Measurements from ENCODE around the gene TST.
A peak's percentile ranks its signal among the peaks of the same experiment; 100 is the strongest.

Gene TST

DNA sequence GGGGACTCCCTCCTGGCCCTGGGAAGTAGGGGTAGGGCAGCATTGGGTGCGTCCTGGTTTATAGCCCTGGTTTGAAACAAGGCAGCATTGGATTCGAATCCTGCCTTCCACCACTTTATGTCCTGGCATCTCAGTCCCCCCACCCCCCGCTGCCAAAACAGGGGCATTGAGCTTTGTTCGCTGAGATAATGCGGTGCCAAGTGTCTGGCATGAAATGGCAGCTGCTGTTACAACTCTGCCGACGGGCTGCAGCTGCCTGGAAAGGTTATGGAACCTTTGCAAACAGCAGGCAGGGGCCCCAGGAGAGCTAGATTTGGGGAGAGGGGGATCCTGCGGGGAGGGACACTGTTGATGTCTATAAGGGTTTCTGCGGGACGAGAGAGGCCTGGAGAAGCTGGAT is 1.9 kb downstream of the TST start:
- H3K9me3 ChIP-seq (ENCODE audit: control insufficient read depth in 1 of 2, low read length in 2 of 2), result no peaks in the 10 kb centered on the region
- H3K27me3 ChIP-seq (ENCODE audit: low read depth, low read length), result no peaks in the 10 kb centered on the region
- peak overlapping the region; percentile 57 to 79 for H3K4me3 ChIP-seq (ENCODE audit: low read depth in 1 of 2, low read length in 2 of 2)
- peaks cover 14 to 53% of the 10 kb centered on the region in 2 donors for H3K4me1 ChIP-seq (ENCODE audit: control insufficient read depth in 1 of 2, insufficient read depth in 2 of 2, low read length in 2 of 2)
- H3K36me3 ChIP-seq (ENCODE audit: control insufficient read depth in 1 of 2, insufficient read depth in 2 of 2, low read length in 2 of 2), result no peaks in the 10 kb centered on the region
- peak overlapping the region; percentile 23 for H3K27ac ChIP-seq (ENCODE audit: low read length)

DNA sequence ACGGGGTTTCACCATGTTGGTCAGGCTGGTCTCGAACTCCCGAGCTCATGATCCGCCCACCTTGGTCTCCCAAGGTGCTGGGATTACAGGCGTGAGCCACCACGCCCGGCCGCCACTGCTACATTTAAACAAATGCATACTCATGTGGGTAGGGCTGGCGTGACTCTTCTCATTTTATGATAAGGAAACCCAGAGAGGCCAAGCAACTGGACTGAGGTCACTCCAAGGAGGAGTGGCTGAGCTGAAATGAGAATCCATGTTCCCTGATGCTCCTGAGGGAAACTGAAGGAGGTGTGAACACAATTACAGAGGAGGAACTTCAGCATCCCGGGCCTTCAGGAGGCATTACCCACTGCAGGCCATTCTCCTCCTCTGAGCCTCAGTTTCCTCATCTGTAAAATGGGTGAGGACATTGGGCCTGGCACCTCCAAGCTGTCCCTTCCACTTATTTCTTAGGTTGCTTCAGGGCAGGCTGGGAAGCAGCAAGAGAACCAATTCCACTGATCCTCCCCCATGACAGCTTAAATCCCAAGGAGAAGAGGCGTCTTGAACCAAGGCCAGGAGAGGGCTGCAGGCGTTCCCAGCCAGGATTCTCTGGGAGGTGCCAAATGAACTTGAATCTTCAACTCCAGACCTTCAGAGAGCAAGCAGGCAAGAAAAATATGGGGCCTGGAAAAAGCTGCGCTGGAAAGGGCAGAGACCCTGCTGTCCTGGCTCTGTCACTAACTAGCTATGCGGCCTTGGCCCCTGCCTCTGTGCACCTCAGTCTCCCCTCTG is 2.9 kb downstream of the TST start:
- Histone ChIP-seq H3K36me3 (ENCODE audit: control insufficient read depth in 1 of 2, insufficient read depth in 2 of 2, low read length in 2 of 2) (no peaks in the 10 kb centered on the region), H3K4me1 (ENCODE audit: control insufficient read depth in 1 of 2, insufficient read depth in 2 of 2, low read length in 2 of 2) (peaks cover 13 to 50% of the 10 kb centered on the region in 2 donors), H3K4me3 (ENCODE audit: low read depth in 1 of 2, low read length in 2 of 2) (no peak overlapping the region), H3K27me3 (ENCODE audit: low read depth, low read length) (no peaks in the 10 kb centered on the region), H3K27ac (ENCODE audit: low read length) (peak overlapping the region; percentile 23), H3K9me3 (ENCODE audit: control insufficient read depth in 1 of 2, low read length in 2 of 2) (no peaks in the 10 kb centered on the region)

DNA sequence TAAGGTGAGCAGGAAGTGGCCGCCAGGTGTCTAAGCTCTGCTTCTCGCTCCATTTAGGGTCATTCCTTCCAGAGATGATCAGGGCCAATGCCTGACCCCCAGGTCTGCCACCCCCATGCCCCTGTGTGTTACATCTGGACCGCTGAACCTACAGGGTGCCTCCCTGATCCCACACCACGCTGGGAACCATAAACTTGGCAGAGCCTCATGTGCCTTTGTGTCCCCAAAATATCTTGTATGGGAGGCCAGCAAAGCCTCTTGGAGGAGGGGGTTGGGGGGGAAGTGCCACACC is 3.7 kb downstream of the TST start:
- H3K36me3 ChIP-seq (ENCODE audit: control insufficient read depth in 1 of 2, insufficient read depth in 2 of 2, low read length in 2 of 2), result no peaks in the 10 kb centered on the region
- peaks cover 13 to 46% of the 10 kb centered on the region in 2 donors for H3K4me1 ChIP-seq (ENCODE audit: control insufficient read depth in 1 of 2, insufficient read depth in 2 of 2, low read length in 2 of 2)
- H3K27ac ChIP-seq (ENCODE audit: low read length), result no peak overlapping the region
- no peaks in the 10 kb centered on the region for H3K27me3 ChIP-seq (ENCODE audit: low read depth, low read length)
- H3K4me3 ChIP-seq (ENCODE audit: low read depth in 1 of 2, low read length in 2 of 2), result no peak overlapping the region
- H3K9me3 ChIP-seq (ENCODE audit: control insufficient read depth in 1 of 2, low read length in 2 of 2), result no peaks in the 10 kb centered on the region

DNA sequence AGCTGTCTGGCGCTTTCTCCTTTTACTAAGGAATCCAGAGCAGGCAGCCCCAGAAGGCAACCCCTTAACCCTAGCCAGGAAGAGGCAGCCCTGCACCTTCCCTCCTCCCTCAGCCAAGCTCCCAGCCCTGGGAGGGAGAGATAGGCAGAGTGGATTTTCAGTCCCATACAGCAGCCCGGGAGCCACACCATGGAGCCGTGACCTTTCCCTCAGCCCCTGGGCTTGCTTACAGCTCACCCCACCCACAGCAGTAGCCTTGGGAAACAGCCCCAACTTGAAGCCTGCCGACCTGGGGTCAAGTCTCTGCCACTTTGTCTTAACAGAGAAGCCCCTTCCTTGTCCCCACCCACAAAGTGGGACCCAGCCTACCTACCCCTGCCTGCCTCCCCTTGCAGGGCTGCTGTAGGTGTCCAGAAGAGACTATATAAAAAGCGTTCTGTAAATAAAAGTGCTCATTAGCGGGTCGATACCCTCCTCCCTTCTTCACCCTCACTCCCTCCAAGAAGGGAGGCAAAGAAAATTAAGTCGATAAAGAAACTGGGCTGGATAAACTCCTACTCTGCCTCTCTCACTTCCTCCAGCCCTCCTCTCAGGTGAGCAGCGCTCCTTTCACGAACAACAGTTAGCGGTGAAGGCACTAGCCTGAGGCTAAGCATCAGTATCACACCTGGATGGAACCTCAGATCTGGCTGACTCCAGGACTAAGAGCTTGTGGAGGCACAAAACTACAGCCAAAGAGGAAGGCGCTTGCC is 4.2 kb downstream of the TST start:
- Histone ChIP-seq H3K27ac (ENCODE audit: low read length) (no peak overlapping the region), H3K4me3 (ENCODE audit: low read depth in 1 of 2, low read length in 2 of 2) (no peak overlapping the region), H3K9me3 (ENCODE audit: control insufficient read depth in 1 of 2, low read length in 2 of 2) (no peaks in the 10 kb centered on the region), H3K4me1 (ENCODE audit: control insufficient read depth in 1 of 2, insufficient read depth in 2 of 2, low read length in 2 of 2) (peaks cover 13 to 42% of the 10 kb centered on the region in 2 donors), H3K36me3 (ENCODE audit: control insufficient read depth in 1 of 2, insufficient read depth in 2 of 2, low read length in 2 of 2) (no peaks in the 10 kb centered on the region), H3K27me3 (ENCODE audit: low read depth, low read length) (no peaks in the 10 kb centered on the region)

DNA sequence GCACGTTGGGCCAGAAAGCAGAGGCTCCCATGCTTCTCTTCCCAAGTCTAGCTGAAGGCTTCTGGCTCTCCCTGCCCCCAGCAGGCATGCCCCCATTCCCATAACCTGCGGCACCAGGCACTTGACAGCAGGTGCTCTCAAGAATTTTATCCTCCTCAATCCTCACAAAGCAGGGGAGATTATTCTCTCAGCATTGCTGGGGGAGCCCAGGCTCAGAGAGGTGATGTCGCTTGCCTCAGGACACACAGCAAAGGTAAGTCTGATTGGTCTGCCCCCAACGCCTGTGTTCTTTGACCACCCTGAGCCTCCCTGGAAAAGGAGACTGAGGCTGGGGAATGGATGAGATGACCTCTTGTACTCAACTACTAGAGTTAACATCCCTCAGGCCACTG is 4.8 kb downstream of the TST start:
- no peaks in the 10 kb centered on the region for H3K27me3 ChIP-seq (ENCODE audit: low read depth, low read length)
- H3K9me3 ChIP-seq (ENCODE audit: control insufficient read depth in 1 of 2, low read length in 2 of 2), result no peaks in the 10 kb centered on the region
- no peak overlapping the region for H3K4me3 ChIP-seq (ENCODE audit: low read depth in 1 of 2, low read length in 2 of 2)
- H3K27ac ChIP-seq (ENCODE audit: low read length), result no peak overlapping the region
- H3K36me3 ChIP-seq (ENCODE audit: control insufficient read depth in 1 of 2, insufficient read depth in 2 of 2, low read length in 2 of 2), result no peaks in the 10 kb centered on the region
- peaks cover 13 to 42% of the 10 kb centered on the region in 2 donors for H3K4me1 ChIP-seq (ENCODE audit: control insufficient read depth in 1 of 2, insufficient read depth in 2 of 2, low read length in 2 of 2)

DNA sequence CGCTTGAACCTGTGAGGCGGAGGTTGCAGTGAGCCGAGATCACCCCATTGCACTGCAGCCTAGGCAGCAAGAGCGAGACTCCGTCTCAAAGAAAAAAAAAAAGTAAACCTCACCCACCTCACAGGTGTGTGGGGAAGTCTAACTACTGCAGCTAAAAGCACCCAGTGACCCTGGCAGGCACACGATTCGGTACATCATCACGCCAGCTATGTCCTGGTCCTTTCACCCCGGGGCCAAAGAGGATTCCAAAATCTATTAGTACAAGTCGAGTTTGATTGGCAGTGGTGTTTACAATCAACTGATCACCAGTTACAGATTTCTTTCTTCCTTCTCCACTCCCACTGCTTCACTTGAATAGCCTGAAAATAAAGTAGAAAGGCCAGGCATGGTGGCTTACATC is 6.3 kb downstream of the TST start:
- no peaks in the 10 kb centered on the region for H3K27me3 ChIP-seq (ENCODE audit: low read depth, low read length)
- no peaks in the 10 kb centered on the region for H3K36me3 ChIP-seq (ENCODE audit: control insufficient read depth in 1 of 2, insufficient read depth in 2 of 2, low read length in 2 of 2)
- H3K27ac ChIP-seq (ENCODE audit: low read length), result no peak overlapping the region
- no peaks in the 10 kb centered on the region for H3K9me3 ChIP-seq (ENCODE audit: control insufficient read depth in 1 of 2, low read length in 2 of 2)
- H3K4me1 ChIP-seq (ENCODE audit: control insufficient read depth in 1 of 2, insufficient read depth in 2 of 2, low read length in 2 of 2), result peaks cover 13 to 33% of the 10 kb centered on the region in 2 donors
- H3K4me3 ChIP-seq (ENCODE audit: low read depth in 1 of 2, low read length in 2 of 2), result no peak overlapping the region

DNA sequence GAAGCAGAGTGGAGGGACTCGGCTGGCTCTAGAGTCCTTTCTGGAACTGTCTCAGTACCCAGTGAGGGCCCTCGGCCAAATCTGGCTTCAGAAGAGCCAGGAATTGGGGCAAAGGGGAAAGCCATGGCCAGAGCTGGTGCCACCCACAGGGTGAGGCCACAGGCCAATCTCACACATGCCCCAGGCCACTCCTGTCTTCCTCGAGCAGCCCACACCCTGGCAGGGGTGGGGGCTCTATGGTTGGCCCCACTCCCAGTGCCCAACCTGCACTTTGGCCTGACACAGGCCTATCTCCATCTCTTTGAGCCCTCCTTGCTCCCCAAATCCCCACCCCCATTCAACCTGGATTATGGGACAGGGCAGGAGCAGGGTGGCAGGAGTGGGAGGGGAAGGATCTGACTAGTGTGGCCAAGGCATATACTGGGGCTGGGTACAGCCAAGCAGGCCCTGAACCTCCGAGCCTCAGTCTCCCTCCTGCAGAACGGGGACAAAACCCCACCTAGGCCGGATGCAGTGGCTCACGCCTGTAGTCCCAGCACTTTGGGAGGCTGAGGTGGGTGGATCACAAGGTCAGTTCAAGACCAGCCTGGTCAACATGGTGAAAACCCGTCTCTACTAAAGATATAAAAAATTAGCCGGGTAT is 6.9 kb downstream of the TST start:
- Histone ChIP-seq H3K4me1 (ENCODE audit: control insufficient read depth in 1 of 2, insufficient read depth in 2 of 2, low read length in 2 of 2) (peaks cover 7 to 28% of the 10 kb centered on the region in 2 donors), H3K4me3 (ENCODE audit: low read depth in 1 of 2, low read length in 2 of 2) (no peak overlapping the region), H3K27ac (ENCODE audit: low read length) (no peak overlapping the region), H3K27me3 (ENCODE audit: low read depth, low read length) (no peaks in the 10 kb centered on the region), H3K36me3 (ENCODE audit: control insufficient read depth in 1 of 2, insufficient read depth in 2 of 2, low read length in 2 of 2) (no peaks in the 10 kb centered on the region), H3K9me3 (ENCODE audit: control insufficient read depth in 1 of 2, low read length in 2 of 2) (no peaks in the 10 kb centered on the region)

DNA sequence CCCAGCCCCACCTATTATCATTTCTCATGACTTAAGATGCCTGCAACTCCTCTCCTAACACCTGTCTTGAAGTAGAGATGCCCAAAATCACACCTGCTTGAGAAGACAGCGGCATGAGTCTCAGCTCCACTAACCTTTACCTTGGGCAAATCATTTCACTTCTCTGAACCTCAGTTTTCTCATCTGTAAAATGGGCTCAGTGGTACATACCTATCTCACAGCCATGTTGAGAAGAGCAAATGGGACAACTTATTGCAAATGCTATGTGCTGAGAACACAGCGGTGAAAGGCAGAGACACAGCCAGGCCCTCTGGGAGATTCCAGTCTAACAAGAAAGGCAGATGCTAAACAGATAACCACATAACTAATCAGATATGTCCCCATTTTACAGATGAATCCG is 7.8 kb downstream of the TST start:
- no peak overlapping the region for H3K27ac ChIP-seq (ENCODE audit: low read length)

DNA sequence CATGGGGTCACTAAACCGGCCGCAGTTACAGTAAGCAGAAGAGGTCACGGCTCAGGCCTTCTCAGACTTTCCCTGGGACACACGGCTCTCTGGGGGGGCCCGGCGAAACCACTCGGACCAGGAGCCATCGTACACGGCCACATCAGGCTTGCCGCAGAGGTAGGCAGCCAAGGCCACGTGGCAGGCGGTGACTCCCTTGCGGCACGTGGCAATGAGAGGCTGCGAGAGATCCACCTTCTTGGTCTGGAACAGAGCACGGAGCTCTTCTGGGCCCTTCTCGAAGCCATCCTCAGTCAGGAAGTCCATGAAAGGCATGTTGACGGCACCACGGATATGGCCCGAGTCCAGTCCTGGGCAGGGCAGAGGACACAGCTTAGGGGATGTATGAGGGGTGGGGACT is 8.3 kb downstream of the TST start:
- no peaks in the 10 kb centered on the region for H3K27me3 ChIP-seq (ENCODE audit: low read depth, low read length)
- H3K4me3 ChIP-seq (ENCODE audit: low read depth in 1 of 2, low read length in 2 of 2), result no peak overlapping the region
- H3K36me3 ChIP-seq (ENCODE audit: control insufficient read depth in 1 of 2, insufficient read depth in 2 of 2, low read length in 2 of 2), result no peaks in the 10 kb centered on the region
- no peak overlapping the region for H3K27ac ChIP-seq (ENCODE audit: low read length)
- no peaks in the 10 kb centered on the region for H3K9me3 ChIP-seq (ENCODE audit: control insufficient read depth in 1 of 2, low read length in 2 of 2)
- peaks cover 6 to 16% of the 10 kb centered on the region in 2 donors for H3K4me1 ChIP-seq (ENCODE audit: control insufficient read depth in 1 of 2, insufficient read depth in 2 of 2, low read length in 2 of 2)

More for the DNA sequence above, 7.8 kb downstream of the TST start:
- Histone ChIP-seq H3K27me3 (ENCODE audit: low read depth, low read length) (no peaks in the 10 kb centered on the region), H3K4me3 (ENCODE audit: low read depth in 1 of 2, low read length in 2 of 2) (no peak overlapping the region), H3K4me1 (ENCODE audit: control insufficient read depth in 1 of 2, insufficient read depth in 2 of 2, low read length in 2 of 2) (peaks cover 6 to 18% of the 10 kb centered on the region in 2 donors), H3K36me3 (ENCODE audit: control insufficient read depth in 1 of 2, insufficient read depth in 2 of 2, low read length in 2 of 2) (no peaks in the 10 kb centered on the region), H3K9me3 (ENCODE audit: control insufficient read depth in 1 of 2, low read length in 2 of 2) (no peaks in the 10 kb centered on the region)

DNA sequence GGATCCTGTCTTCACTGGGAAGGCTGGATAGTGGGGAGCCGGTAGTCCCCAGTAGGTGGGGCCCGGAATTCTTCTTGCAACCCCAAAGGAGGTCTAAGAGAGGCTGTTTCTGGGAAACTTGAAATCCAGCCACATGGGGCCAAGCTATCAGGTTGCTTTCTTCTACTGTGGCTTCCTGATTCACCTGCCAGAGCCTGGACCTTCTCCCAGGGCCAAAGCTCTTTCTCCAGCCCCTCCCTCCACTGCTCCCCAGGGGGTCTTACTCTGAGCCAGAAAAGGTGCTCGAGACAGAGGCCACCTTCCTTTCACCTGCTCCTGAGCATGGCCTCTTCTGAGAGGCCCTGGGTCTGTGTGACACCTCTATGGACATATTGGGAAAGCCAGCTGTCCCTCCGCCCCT is 9.1 kb downstream of the TST start:
- Histone ChIP-seq H3K27ac (ENCODE audit: low read length) (no peak overlapping the region), H3K36me3 (ENCODE audit: control insufficient read depth in 1 of 2, insufficient read depth in 2 of 2, low read length in 2 of 2) (no peaks in the 10 kb centered on the region), H3K4me3 (ENCODE audit: low read depth in 1 of 2, low read length in 2 of 2) (no peak overlapping the region), H3K9me3 (ENCODE audit: control insufficient read depth in 1 of 2, low read length in 2 of 2) (no peaks in the 10 kb centered on the region), H3K4me1 (ENCODE audit: control insufficient read depth in 1 of 2, insufficient read depth in 2 of 2, low read length in 2 of 2) (peaks cover 4 to 16% of the 10 kb centered on the region in 2 donors), H3K27me3 (ENCODE audit: low read depth, low read length) (no peaks in the 10 kb centered on the region)

DNA sequence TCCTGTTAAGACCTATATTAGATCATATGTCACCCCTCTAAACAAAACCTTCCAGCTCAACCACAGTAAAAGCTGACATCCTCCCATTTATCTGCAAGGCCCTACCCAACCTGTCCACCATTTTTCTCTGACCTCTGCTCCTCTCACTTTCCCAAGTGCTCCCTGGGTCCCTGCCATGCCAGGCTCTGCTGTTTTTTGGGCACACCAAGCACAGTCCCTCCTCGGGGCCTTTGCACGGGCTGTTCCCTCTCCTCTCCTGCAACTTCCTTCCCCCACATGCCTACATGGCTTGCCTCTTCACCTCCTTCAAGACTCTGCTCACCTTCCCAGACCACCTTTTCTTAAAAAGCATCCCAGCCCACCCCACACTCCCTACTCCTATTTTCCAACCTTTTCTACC is 9.8 kb downstream of the TST start:
- H3K4me3 ChIP-seq (ENCODE audit: low read depth in 1 of 2, low read length in 2 of 2), result no peak overlapping the region
- no peak overlapping the region for H3K27ac ChIP-seq (ENCODE audit: low read length)
- H3K9me3 ChIP-seq (ENCODE audit: control insufficient read depth in 1 of 2, low read length in 2 of 2), result no peaks in the 10 kb centered on the region
- H3K27me3 ChIP-seq (ENCODE audit: low read depth, low read length), result no peaks in the 10 kb centered on the region
- no peaks in the 10 kb centered on the region for H3K36me3 ChIP-seq (ENCODE audit: control insufficient read depth in 1 of 2, insufficient read depth in 2 of 2, low read length in 2 of 2)
- peaks cover 0 to 9% of the 10 kb centered on the region in 2 donors for H3K4me1 ChIP-seq (ENCODE audit: control insufficient read depth in 1 of 2, insufficient read depth in 2 of 2, low read length in 2 of 2)
